ENCODE data around the gene SCYGR2. TPM values are rescaled to one million over a fixed set of nuclear protein-coding genes. Genes with fewer than 3 reads are reported as not detected.

The SCYGR2 gene
- total and polyA plus RNA-seq, 2 donors (not counting 3 experiments of a cell fraction or from before 2014, with no cell fraction given): not detected

GRCh38 chr2:227607941-227608340 is 9.2 kb downstream of the SCYGR2 start:
- Histone ChIP-seq H3K9me1 (replicated peaks; ENCODE audit: control insufficient read depth, extremely low read depth, insufficient read depth, low read length) (no peaks in the 10 kb centered on the region), H3K36me3 (ENCODE audit: control insufficient read depth in 2 of 2, extremely low read depth in 1 of 2, insufficient read depth in 2 of 2, low read length in 2 of 2) (no peaks in the 10 kb centered on the region), H2AFZ (ENCODE audit: low read depth, low read length) (no peak overlapping the region), H3K4me2 (ENCODE audit: insufficient read depth, low read length) (no peak overlapping the region), H3K4me3 (replicated peaks in 1 of 3; ENCODE audit: insufficient read depth in 1 of 3, low read depth in 1 of 3, low read length in 3 of 3) (no peak overlapping the region), H3K4me1 (ENCODE audit: control insufficient read depth, extremely low read depth, insufficient read depth, low read length) (no peaks in the 10 kb centered on the region), H3K27me3 (ENCODE audit: control insufficient read depth in 2 of 2, insufficient read depth in 2 of 2, low read length in 2 of 2) (no peaks in the 10 kb centered on the region), H3K9me3 (replicated peaks; ENCODE audit: control insufficient read depth, insufficient read depth, low read length) (no peaks in the 10 kb centered on the region), H3K79me2 (ENCODE audit: control insufficient read depth, insufficient read depth, low read length) (no peaks in the 10 kb centered on the region), H3K27ac (ENCODE audit: insufficient read depth, low read depth, low read length) (no peak overlapping the region), H3K9ac (replicated peaks; ENCODE audit: extremely low read depth, insufficient read depth, low read length) (no peak overlapping the region), H4K20me1 (replicated peaks; ENCODE audit: control insufficient read depth, extremely low read depth, insufficient read depth, low read length) (no peaks in the 10 kb centered on the region)
- TF ChIP-seq MAX (IDR thresholded peaks at IDR 0.05; ENCODE audit: insufficient read depth, insufficient read length) (no peak), EZH2 (IDR thresholded peaks at IDR 0.05; ENCODE audit: borderline replicate concordance, low read depth, low read length, severe bottlenecking) (no peak), JUN (IDR thresholded peaks at IDR 0.05; ENCODE audit: borderline replicate concordance, insufficient read depth, insufficient read length, low read depth) (no peak), POLR2AphosphoS5 (IDR thresholded peaks at IDR 0.05; ENCODE audit: insufficient read depth, low read depth, low read length) (no peak), FOS (IDR thresholded peaks at IDR 0.05; ENCODE audit: borderline replicate concordance, insufficient read depth, low read length) (no peak), CTCF (IDR thresholded peaks at IDR 0.05; ENCODE audit: extremely low read depth in 1 of 2, insufficient read depth in 1 of 2, low read depth in 1 of 2, low read length in 2 of 2) (no peak), GATA2 (IDR thresholded peaks at IDR 0.05; ENCODE audit: insufficient read depth, insufficient read length, low read depth, low read length) (no peak), POLR2A (IDR thresholded peaks at IDR 0.05; ENCODE audit: low read depth, low read length) (no peak), MYC (IDR thresholded peaks at IDR 0.05; ENCODE audit: low read depth, low read length) (no peak)
- ChIA-PET POLR2A (no interaction called here), CTCF (no interaction called here)
- DNase-seq (ENCODE audit: low read depth, low spot score) (no peak), FAIRE-seq (no peak)
- no TSS peak for BruUV-seq (replicated peaks)
- dilution Hi-C loops (cut with MboI; ENCODE audit: extremely low pct_ligation_motif_present, low sequenced_read_pairs) (no loop called here), intact Hi-C loops (cut with micrococcal nuclease) (no loop called here)
